Measurements from ENCODE around the gene MYH10.

The MYH10 gene

GRCh38 chr17:8468980-8469379 lies 161.5 kb downstream of the MYH10 start:
- Histone ChIP-seq H3K27me3 (replicated peaks; ENCODE audit: control insufficient read depth, insufficient read depth, low read length) (no peaks in the 10 kb centered on the region), H3K9ac (ENCODE audit: low read length) (no peak overlapping the region), H3K4me3 (ENCODE audit: low read length) (no peak overlapping the region), H3K36me3 (ENCODE audit: control insufficient read depth, insufficient read depth, low read length, severe bottlenecking) (peaks cover 52% of the 10 kb centered on the region), H3K9me3 (ENCODE audit: control insufficient read depth, low read length) (no peaks in the 10 kb centered on the region), H3K4me1 (ENCODE audit: control insufficient read depth, insufficient read depth, low read length) (peaks cover 38% of the 10 kb centered on the region)
- no peak for DNase-seq (ENCODE audit: low read depth)

GRCh38 chr17:8468127-8468526 lies 162.4 kb downstream of the MYH10 start:
- DNase-seq (ENCODE audit: low read depth), result no peak

GRCh38 chr17:8467527-8467926 lies 163.0 kb downstream of the MYH10 start:
- Histone ChIP-seq H3K4me1 (ENCODE audit: control insufficient read depth, insufficient read depth, low read length) (peaks cover 53% of the 10 kb centered on the region), H3K27me3 (replicated peaks; ENCODE audit: control insufficient read depth, insufficient read depth, low read length) (no peaks in the 10 kb centered on the region), H3K9me3 (ENCODE audit: control insufficient read depth, low read length) (no peaks in the 10 kb centered on the region), H3K9ac (ENCODE audit: low read length) (no peak overlapping the region), H3K4me3 (ENCODE audit: low read length) (no peak overlapping the region), H3K36me3 (ENCODE audit: control insufficient read depth, insufficient read depth, low read length, severe bottlenecking) (peaks cover 49% of the 10 kb centered on the region)
- no peak for DNase-seq (ENCODE audit: low read depth)

More at GRCh38 chr17:8468127-8468526, 162.4 kb downstream of the MYH10 start:
- Histone ChIP-seq H3K36me3 (ENCODE audit: control insufficient read depth, insufficient read depth, low read length, severe bottlenecking) (peaks cover 48% of the 10 kb centered on the region), H3K4me1 (ENCODE audit: control insufficient read depth, insufficient read depth, low read length) (peaks cover 47% of the 10 kb centered on the region), H3K27me3 (replicated peaks; ENCODE audit: control insufficient read depth, insufficient read depth, low read length) (no peaks in the 10 kb centered on the region), H3K9me3 (ENCODE audit: control insufficient read depth, low read length) (no peaks in the 10 kb centered on the region), H3K4me3 (ENCODE audit: low read length) (no peak overlapping the region), H3K9ac (ENCODE audit: low read length) (no peak overlapping the region)

- no peak for DNase-seq (ENCODE audit: low read depth)
- H3K36me3 ChIP-seq (ENCODE audit: control insufficient read depth, insufficient read depth, low read length, severe bottlenecking), result peaks cover 51% of the 10 kb centered on the region
- no peaks in the 10 kb centered on the region for H3K27me3 ChIP-seq (replicated peaks; ENCODE audit: control insufficient read depth, insufficient read depth, low read length)
- no peaks in the 10 kb centered on the region for H3K9me3 ChIP-seq (ENCODE audit: control insufficient read depth, low read length)
- H3K4me3 ChIP-seq (ENCODE audit: low read length), result no peak overlapping the region
- H3K4me1 ChIP-seq (ENCODE audit: control insufficient read depth, insufficient read depth, low read length), result peaks cover 56% of the 10 kb centered on the region
- H3K9ac ChIP-seq (ENCODE audit: low read length), result no peak overlapping the region
Measured at GRCh38 chr17:8466873-8467272, 163.7 kb downstream of the MYH10 start.

- H3K36me3 ChIP-seq (ENCODE audit: control insufficient read depth, insufficient read depth, low read length, severe bottlenecking), result peaks cover 51% of the 10 kb centered on the region
- H3K4me1 ChIP-seq (ENCODE audit: control insufficient read depth, insufficient read depth, low read length), result peaks cover 56% of the 10 kb centered on the region
- peak; percentile 70 for DNase-seq (ENCODE audit: low read depth)
- H3K27me3 ChIP-seq (replicated peaks; ENCODE audit: control insufficient read depth, insufficient read depth, low read length), result no peaks in the 10 kb centered on the region
- H3K4me3 ChIP-seq (ENCODE audit: low read length), result no peak overlapping the region
- no peak overlapping the region for H3K9ac ChIP-seq (ENCODE audit: low read length)
- no peaks in the 10 kb centered on the region for H3K9me3 ChIP-seq (ENCODE audit: control insufficient read depth, low read length)
Measured at GRCh38 chr17:8466456-8466855, 164.1 kb downstream of the MYH10 start.

GRCh38 chr17:8465759-8466158 lies 164.8 kb downstream of the MYH10 start:
- Histone ChIP-seq H3K36me3 (ENCODE audit: control insufficient read depth, insufficient read depth, low read length, severe bottlenecking) (peaks cover 55% of the 10 kb centered on the region), H3K9me3 (ENCODE audit: control insufficient read depth, low read length) (no peaks in the 10 kb centered on the region), H3K4me3 (ENCODE audit: low read length) (no peak overlapping the region), H3K4me1 (ENCODE audit: control insufficient read depth, insufficient read depth, low read length) (peaks cover 54% of the 10 kb centered on the region), H3K9ac (ENCODE audit: low read length) (no peak overlapping the region), H3K27me3 (replicated peaks; ENCODE audit: control insufficient read depth, insufficient read depth, low read length) (no peaks in the 10 kb centered on the region)
- no peak for DNase-seq (ENCODE audit: low read depth)

GRCh38 chr17:8465356-8465755 lies 165.2 kb downstream of the MYH10 start:
- peaks cover 59% of the 10 kb centered on the region for H3K36me3 ChIP-seq (ENCODE audit: control insufficient read depth, insufficient read depth, low read length, severe bottlenecking)
- no peak overlapping the region for H3K9ac ChIP-seq (ENCODE audit: low read length)

GRCh38 chr17:8464941-8465340 lies 165.6 kb downstream of the MYH10 start:
- no peaks in the 10 kb centered on the region for H3K27me3 ChIP-seq (replicated peaks; ENCODE audit: control insufficient read depth, insufficient read depth, low read length)

More at GRCh38 chr17:8465356-8465755, 165.2 kb downstream of the MYH10 start:
- no peaks in the 10 kb centered on the region for H3K9me3 ChIP-seq (ENCODE audit: control insufficient read depth, low read length)
- H3K4me3 ChIP-seq (ENCODE audit: low read length), result no peak overlapping the region
- peaks cover 50% of the 10 kb centered on the region for H3K4me1 ChIP-seq (ENCODE audit: control insufficient read depth, insufficient read depth, low read length)
- DNase-seq (ENCODE audit: low read depth), result no peak
- H3K27me3 ChIP-seq (replicated peaks; ENCODE audit: control insufficient read depth, insufficient read depth, low read length), result no peaks in the 10 kb centered on the region

GRCh38 chr17:8463099-8463498 lies 167.4 kb downstream of the MYH10 start:
- peak overlapping the region; percentile 47 for H3K9ac ChIP-seq (ENCODE audit: low read length)
- peak; percentile 53 for DNase-seq (ENCODE audit: low read depth)
- H3K4me1 ChIP-seq (ENCODE audit: control insufficient read depth, insufficient read depth, low read length), result peaks cover 38% of the 10 kb centered on the region
- H3K36me3 ChIP-seq (ENCODE audit: control insufficient read depth, insufficient read depth, low read length, severe bottlenecking), result peaks cover 76% of the 10 kb centered on the region
- H3K4me3 ChIP-seq (ENCODE audit: low read length), result no peak overlapping the region
- H3K9me3 ChIP-seq (ENCODE audit: control insufficient read depth, low read length), result no peaks in the 10 kb centered on the region
- H3K27me3 ChIP-seq (replicated peaks; ENCODE audit: control insufficient read depth, insufficient read depth, low read length), result no peaks in the 10 kb centered on the region

More at GRCh38 chr17:8464941-8465340, 165.6 kb downstream of the MYH10 start:
- no peak for DNase-seq (ENCODE audit: low read depth)
- no peaks in the 10 kb centered on the region for H3K9me3 ChIP-seq (ENCODE audit: control insufficient read depth, low read length)
- no peak overlapping the region for H3K9ac ChIP-seq (ENCODE audit: low read length)
- H3K4me3 ChIP-seq (ENCODE audit: low read length), result no peak overlapping the region
- H3K4me1 ChIP-seq (ENCODE audit: control insufficient read depth, insufficient read depth, low read length), result peaks cover 46% of the 10 kb centered on the region
- H3K36me3 ChIP-seq (ENCODE audit: control insufficient read depth, insufficient read depth, low read length, severe bottlenecking), result peaks cover 63% of the 10 kb centered on the region

GRCh38 chr17:8462564-8462963 lies 168.0 kb downstream of the MYH10 start:
- Histone ChIP-seq H3K36me3 (ENCODE audit: control insufficient read depth, insufficient read depth, low read length, severe bottlenecking) (peaks cover 76% of the 10 kb centered on the region), H3K4me1 (ENCODE audit: control insufficient read depth, insufficient read depth, low read length) (peaks cover 38% of the 10 kb centered on the region), H3K27me3 (replicated peaks; ENCODE audit: control insufficient read depth, insufficient read depth, low read length) (no peaks in the 10 kb centered on the region), H3K9ac (ENCODE audit: low read length) (peak overlapping the region; percentile 47), H3K4me3 (ENCODE audit: low read length) (no peak overlapping the region), H3K9me3 (ENCODE audit: control insufficient read depth, low read length) (no peaks in the 10 kb centered on the region)
- no peak for DNase-seq (ENCODE audit: low read depth)

- no peak overlapping the region for H3K4me3 ChIP-seq (ENCODE audit: low read length)
- no peak overlapping the region for H3K9ac ChIP-seq (ENCODE audit: low read length)
- H3K36me3 ChIP-seq (ENCODE audit: control insufficient read depth, insufficient read depth, low read length, severe bottlenecking), result peaks cover 93% of the 10 kb centered on the region
- no peak for DNase-seq (ENCODE audit: low read depth)
- H3K4me1 ChIP-seq (ENCODE audit: control insufficient read depth, insufficient read depth, low read length), result peaks cover 19% of the 10 kb centered on the region
- H3K9me3 ChIP-seq (ENCODE audit: control insufficient read depth, low read length), result no peaks in the 10 kb centered on the region
- no peaks in the 10 kb centered on the region for H3K27me3 ChIP-seq (replicated peaks; ENCODE audit: control insufficient read depth, insufficient read depth, low read length)
Measured at GRCh38 chr17:8459831-8460230, 170.7 kb downstream of the MYH10 start.

GRCh38 chr17:8459107-8459506 lies 171.4 kb downstream of the MYH10 start:
- H3K4me3 ChIP-seq (ENCODE audit: low read length), result no peak overlapping the region
- H3K4me1 ChIP-seq (ENCODE audit: control insufficient read depth, insufficient read depth, low read length), result peaks cover 19% of the 10 kb centered on the region
- no peaks in the 10 kb centered on the region for H3K27me3 ChIP-seq (replicated peaks; ENCODE audit: control insufficient read depth, insufficient read depth, low read length)
- no peaks in the 10 kb centered on the region for H3K9me3 ChIP-seq (ENCODE audit: control insufficient read depth, low read length)
- peaks cover 93% of the 10 kb centered on the region for H3K36me3 ChIP-seq (ENCODE audit: control insufficient read depth, insufficient read depth, low read length, severe bottlenecking)
- H3K9ac ChIP-seq (ENCODE audit: low read length), result no peak overlapping the region
- DNase-seq (ENCODE audit: low read depth), result no peak
